ENCODE data around the gene STK10. TPM values are rescaled to one million over a fixed set of nuclear protein-coding genes. Genes with fewer than 3 reads are reported as not detected.

Gene STK10
- total and polyA plus RNA-seq, 7 experiments from 2014 or later, result 55.7 to 474 (median 295) TPM

DNA sequence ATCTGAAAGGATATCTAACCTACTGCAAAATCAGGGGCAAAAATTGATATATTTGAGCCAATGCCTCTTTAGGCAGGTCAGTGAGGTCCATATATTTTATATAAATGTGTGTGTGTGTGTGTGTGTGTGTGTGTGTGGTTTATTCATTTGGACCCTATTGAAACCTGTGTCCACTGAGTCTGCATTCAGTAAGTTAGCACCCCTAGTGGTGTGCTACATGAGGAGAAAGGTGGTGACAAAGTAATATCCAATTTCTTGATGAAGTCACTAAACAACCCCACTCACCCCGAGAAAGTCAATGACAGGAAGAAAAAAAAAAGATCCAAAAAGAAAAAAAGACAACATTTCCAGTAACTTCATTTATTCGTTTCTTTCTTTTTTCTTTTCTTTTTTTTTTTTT lies 185.7 kb downstream of the STK10 start:
- ATAC-seq (no peak), DNase-seq (peak in 3 of 9 donors; percentile 12 to 15 (median 12))
- Histone ChIP-seq H3K36me3 (ENCODE audit: control insufficient read depth in 2 of 3, insufficient read depth in 3 of 3, low read length in 3 of 3) (peaks cover 0 to 4% (median 0%) of the 10 kb centered on the region in 3 experiments), H3K27me3 (ENCODE audit: control insufficient read depth in 2 of 2, insufficient read depth in 2 of 2, low read length in 2 of 2) (no peaks in the 10 kb centered on the region), H3K4me3 (ENCODE audit: low read length) (no peak overlapping the region), H3K9me3 (ENCODE audit: control insufficient read depth in 2 of 3, low read length in 3 of 3) (no peaks in the 10 kb centered on the region), H3K4me1 (ENCODE audit: control insufficient read depth in 2 of 2, insufficient read depth in 2 of 2, low read length in 2 of 2) (peaks cover 31 to 32% of the 10 kb centered on the region in 2 donors), H3K27ac (ENCODE audit: low read depth, low read length) (no peak overlapping the region)
- Mint-ChIP-seq H3K4me3 (peak overlapping the region in 4 of 10 donors; percentile 9 to 47 (median 38)), H3K36me3 (peaks cover 0 to 7% (median 0%) of the 10 kb centered on the region in 5 donors), H3K9me3 (peaks cover 0 to 2% (median 0%) of the 10 kb centered on the region in 11 donors), H3K27ac (peak overlapping the region in 1 of 9 donors; percentile 19), H3K27me3 (no peaks in the 10 kb centered on the region), H3K4me1 (peaks cover 48 to 86% (median 73%) of the 10 kb centered on the region in 7 donors)
- intact Hi-C loops (cut with micrococcal nuclease), result loop anchor here (10.0 kb wide), 4 partner anchors 682 to 1882 kb away; partner anchors contain the start of genes CPEB4 (in 1 of the 2) and RPL26L1 (in 1 of the 2)
- CTCF ChIA-PET, result no interaction called here
- POLR2A ChIA-PET, result no interaction called here

DNA sequence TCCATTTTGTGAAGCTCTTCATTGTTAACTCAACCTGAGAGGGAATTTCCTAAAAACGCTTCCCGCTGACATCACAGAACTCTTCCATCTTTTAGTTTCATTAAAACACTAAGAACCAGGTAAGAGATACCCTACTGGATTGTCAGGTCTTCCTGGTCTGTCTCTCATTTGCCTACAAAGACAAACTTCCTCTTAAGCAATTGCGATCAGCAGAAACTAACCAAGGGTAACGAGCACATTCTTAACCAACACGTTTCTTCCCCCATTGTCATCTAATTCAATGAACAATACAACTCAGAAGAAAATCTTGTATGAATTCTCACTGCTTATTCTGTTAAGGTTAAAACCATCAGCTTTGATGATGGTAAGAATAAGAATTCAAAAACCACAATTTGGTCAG lies 188.1 kb downstream of the STK10 start:
- Mint-ChIP-seq H3K4me1 (peaks cover 39 to 91% (median 76%) of the 10 kb centered on the region in 7 donors), H3K27ac (peak overlapping the region in 1 of 9 donors; percentile 6), H3K36me3 (peaks cover 0 to 29% (median 10%) of the 10 kb centered on the region in 5 donors), H3K27me3 (no peaks in the 10 kb centered on the region), H3K4me3 (peak overlapping the region in 2 of 10 donors; percentile 26 to 51), H3K9me3 (no peaks in the 10 kb centered on the region)
- ATAC-seq (no peak), DNase-seq (no peak)
- intact Hi-C loops (cut with micrococcal nuclease), result loop anchor here (10.0 kb wide), 4 partner anchors 685 to 1885 kb away; partner anchors contain the start of genes CPEB4 (in 1 of the 2) and RPL26L1 (in 1 of the 2)
- H3K27me3 ChIP-seq (ENCODE audit: control insufficient read depth in 2 of 2, insufficient read depth in 2 of 2, low read length in 2 of 2), result no peaks in the 10 kb centered on the region
- H3K36me3 ChIP-seq (ENCODE audit: control insufficient read depth in 2 of 3, insufficient read depth in 3 of 3, low read length in 3 of 3), result peaks cover 0 to 9% (median 0%) of the 10 kb centered on the region in 3 experiments
- no peaks in the 10 kb centered on the region for H3K9me3 ChIP-seq (ENCODE audit: control insufficient read depth in 2 of 3, low read length in 3 of 3)
- CTCF ChIA-PET, result no interaction called here
- peaks cover 24 to 27% of the 10 kb centered on the region in 2 donors for H3K4me1 ChIP-seq (ENCODE audit: control insufficient read depth in 2 of 2, insufficient read depth in 2 of 2, low read length in 2 of 2)
- POLR2A ChIA-PET, result no interaction called here
- no peak overlapping the region for H3K4me3 ChIP-seq (ENCODE audit: low read length)
- no peak overlapping the region for H3K27ac ChIP-seq (ENCODE audit: low read depth, low read length)

GRCh38 chr5:171999100-171999499 lies 188.9 kb downstream of the STK10 start:
- H3K4me3 Mint-ChIP-seq, result peak overlapping the region in 1 of 10 donors; percentile 27
- H3K4me3 ChIP-seq (ENCODE audit: low read length), result no peak overlapping the region
- H3K27ac ChIP-seq (ENCODE audit: low read depth, low read length), result no peak overlapping the region
- no peak overlapping the region for H3K27ac Mint-ChIP-seq
- no peaks in the 10 kb centered on the region for H3K9me3 ChIP-seq (ENCODE audit: control insufficient read depth in 2 of 3, low read length in 3 of 3)
- H3K36me3 ChIP-seq (ENCODE audit: control insufficient read depth in 2 of 3, insufficient read depth in 3 of 3, low read length in 3 of 3), result peaks cover 0 to 9% (median 0%) of the 10 kb centered on the region in 3 experiments
- no peak for DNase-seq
- H3K27me3 ChIP-seq (ENCODE audit: control insufficient read depth in 2 of 2, insufficient read depth in 2 of 2, low read length in 2 of 2), result no peaks in the 10 kb centered on the region
- CTCF ChIA-PET, result no interaction called here
- intact Hi-C loops (cut with micrococcal nuclease), result no loop called here
- H3K9me3 Mint-ChIP-seq, result no peaks in the 10 kb centered on the region
- no peaks in the 10 kb centered on the region for H3K27me3 Mint-ChIP-seq
- peaks cover 16 to 20% of the 10 kb centered on the region in 2 donors for H3K4me1 ChIP-seq (ENCODE audit: control insufficient read depth in 2 of 2, insufficient read depth in 2 of 2, low read length in 2 of 2)
- POLR2A ChIA-PET, result interaction anchor here (1.1 kb wide), 1 partner anchor 8 kb away, joined by 3 read pairs; no protein-coding TSS in a partner anchor
- peaks cover 35 to 92% (median 72%) of the 10 kb centered on the region in 7 donors for H3K4me1 Mint-ChIP-seq
- no peak for ATAC-seq
- H3K36me3 Mint-ChIP-seq, result peaks cover 0 to 29% (median 11%) of the 10 kb centered on the region in 5 donors

DNA sequence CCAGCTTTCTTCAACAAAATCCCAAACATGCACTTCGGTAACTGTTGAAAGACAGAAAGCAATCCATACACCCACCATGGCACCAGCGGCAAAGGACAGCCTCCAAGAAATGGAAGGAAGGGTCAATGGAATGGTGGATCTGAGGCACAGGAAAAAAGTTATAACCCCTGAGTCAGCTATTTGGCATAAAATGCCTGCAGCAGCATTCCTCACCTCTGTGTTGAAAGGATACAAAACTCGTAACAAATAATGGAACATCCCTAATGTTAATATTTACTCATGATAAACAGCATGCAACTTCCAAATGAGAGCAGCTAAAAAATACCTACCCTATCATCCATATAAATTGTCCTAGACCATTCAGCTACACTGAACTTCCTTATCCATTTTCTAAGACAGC lies 191.0 kb downstream of the STK10 start:
- Histone ChIP-seq H3K4me3 (ENCODE audit: low read length) (no peak overlapping the region), H3K9me3 (ENCODE audit: control insufficient read depth in 2 of 3, low read length in 3 of 3) (no peaks in the 10 kb centered on the region), H3K36me3 (ENCODE audit: control insufficient read depth in 2 of 3, insufficient read depth in 3 of 3, low read length in 3 of 3) (peaks cover 0 to 11% (median 0%) of the 10 kb centered on the region in 3 experiments), H3K27me3 (ENCODE audit: control insufficient read depth in 2 of 2, insufficient read depth in 2 of 2, low read length in 2 of 2) (no peaks in the 10 kb centered on the region), H3K4me1 (ENCODE audit: control insufficient read depth in 2 of 2, insufficient read depth in 2 of 2, low read length in 2 of 2) (peaks cover 2 to 12% of the 10 kb centered on the region in 2 donors), H3K27ac (ENCODE audit: low read depth, low read length) (no peak overlapping the region)
- Mint-ChIP-seq H3K27me3 (no peaks in the 10 kb centered on the region), H3K9me3 (no peaks in the 10 kb centered on the region), H3K4me1 (peaks cover 22 to 84% (median 70%) of the 10 kb centered on the region in 7 donors), H3K4me3 (no peak overlapping the region), H3K27ac (peak overlapping the region in 2 of 9 donors; percentile 15 to 56), H3K36me3 (peaks cover 0 to 40% (median 19%) of the 10 kb centered on the region in 5 donors)
- intact Hi-C loops (cut with micrococcal nuclease), result no loop called here
- POLR2A ChIA-PET, result interaction anchor here (1.6 to 2.3 kb wide), 2 partner anchors 9 to 11 kb away, joined by 4 to 8 read pairs; partner anchors contain the start of gene FBXW11
- CTCF ChIA-PET, result interaction anchor here (0.5 to 1.1 kb wide), 3 partner anchors 114 to 757 kb away, joined by 3 to 4 read pairs (median 4); no protein-coding TSS in a partner anchor
- ATAC-seq (no peak), DNase-seq (no peak)

- Mint-ChIP-seq H3K36me3 (peaks cover 3 to 57% (median 28%) of the 10 kb centered on the region in 5 donors), H3K27me3 (no peaks in the 10 kb centered on the region), H3K4me3 (peak overlapping the region in 1 of 10 donors; percentile 4), H3K27ac (peak overlapping the region in 2 of 9 donors; percentile 0 to 18), H3K4me1 (peaks cover 18 to 75% (median 70%) of the 10 kb centered on the region in 7 donors), H3K9me3 (no peaks in the 10 kb centered on the region)
- Histone ChIP-seq H3K4me1 (ENCODE audit: control insufficient read depth in 2 of 2, insufficient read depth in 2 of 2, low read length in 2 of 2) (peaks cover 4 to 8% of the 10 kb centered on the region in 2 donors), H3K27me3 (ENCODE audit: control insufficient read depth in 2 of 2, insufficient read depth in 2 of 2, low read length in 2 of 2) (no peaks in the 10 kb centered on the region), H3K9me3 (ENCODE audit: control insufficient read depth in 2 of 3, low read length in 3 of 3) (no peaks in the 10 kb centered on the region), H3K36me3 (ENCODE audit: control insufficient read depth in 2 of 3, insufficient read depth in 3 of 3, low read length in 3 of 3) (peaks cover 0 to 11% (median 0%) of the 10 kb centered on the region in 3 experiments), H3K27ac (ENCODE audit: low read depth, low read length) (no peak overlapping the region), H3K4me3 (ENCODE audit: low read length) (no peak overlapping the region)
- intact Hi-C loops (cut with micrococcal nuclease), result no loop called here
- CTCF ChIA-PET, result no interaction called here
- ATAC-seq (no peak), DNase-seq (no peak)
- POLR2A ChIA-PET, result no interaction called here
Measured at GRCh38 chr5:171992813-171993212, 195.2 kb downstream of the STK10 start.

DNA sequence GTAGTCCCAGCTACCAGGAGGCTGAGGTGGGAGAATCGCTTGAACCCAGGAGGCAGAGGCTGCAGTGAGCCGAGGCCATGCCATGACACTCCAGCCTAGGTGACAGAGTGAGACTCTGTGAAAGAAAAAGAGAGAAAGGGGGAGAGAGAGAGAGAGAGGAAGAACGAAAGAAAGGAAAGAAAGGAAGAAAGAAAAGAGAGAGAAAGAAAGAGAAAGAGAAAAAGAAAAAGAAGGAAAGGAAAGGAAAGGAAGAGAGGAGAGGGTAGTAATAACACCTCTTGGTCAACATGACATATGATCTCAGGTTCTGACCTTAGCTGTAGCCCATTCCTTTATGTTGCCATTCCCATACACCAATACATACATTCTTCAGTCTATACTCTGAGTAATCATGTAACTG lies 195.7 kb downstream of the STK10 start:
- peaks cover 18 to 75% (median 69%) of the 10 kb centered on the region in 7 donors for H3K4me1 Mint-ChIP-seq
- ATAC-seq, result peak; percentile 20
- peak overlapping the region in 2 of 9 donors; percentile 0 to 18 for H3K27ac Mint-ChIP-seq
- Histone ChIP-seq H3K27ac (ENCODE audit: low read depth, low read length) (no peak overlapping the region), H3K4me3 (ENCODE audit: low read length) (no peak overlapping the region), H3K27me3 (ENCODE audit: control insufficient read depth in 2 of 2, insufficient read depth in 2 of 2, low read length in 2 of 2) (no peaks in the 10 kb centered on the region), H3K36me3 (ENCODE audit: control insufficient read depth in 2 of 3, insufficient read depth in 3 of 3, low read length in 3 of 3) (peaks cover 0 to 11% (median 0%) of the 10 kb centered on the region in 3 experiments), H3K4me1 (ENCODE audit: control insufficient read depth in 2 of 2, insufficient read depth in 2 of 2, low read length in 2 of 2) (peaks cover 4 to 8% of the 10 kb centered on the region in 2 donors), H3K9me3 (ENCODE audit: control insufficient read depth in 2 of 3, low read length in 3 of 3) (no peaks in the 10 kb centered on the region)
- no peaks in the 10 kb centered on the region for H3K27me3 Mint-ChIP-seq
- intact Hi-C loops (cut with micrococcal nuclease), result no loop called here
- H3K9me3 Mint-ChIP-seq, result no peaks in the 10 kb centered on the region
- DNase-seq, result no peak
- H3K4me3 Mint-ChIP-seq, result peak overlapping the region in 1 of 10 donors; percentile 4
- ChIA-PET POLR2A (no interaction called here), CTCF (no interaction called here)
- peaks cover 3 to 58% (median 32%) of the 10 kb centered on the region in 5 donors for H3K36me3 Mint-ChIP-seq

Data from naive thymus-derived CD4-positive, alpha-beta T cell (primary cell).